Measurements from ENCODE around the gene RBPJ.

- TF ChIP-seq CTCF (IDR thresholded peaks at IDR 0.05) (no peak), TCF7L2 (IDR thresholded peaks at IDR 0.05; ENCODE audit: low read depth, low read length) (no peak), REST (IDR thresholded peaks at IDR 0.05; ENCODE audit: insufficient read depth in 1 of 2, low read depth in 2 of 2, low read length in 1 of 2) (no peak)
Measured at GRCh38 chr4:26412381-26413372, 91.9 kb downstream of the RBPJ start.

Measured in Panc1 (cell line).